DND-41 (cell line): ENCODE data around the gene SPCS2.

Experiments used
- EZH2 ChIP-seq: IDR thresholded peaks from 3 replicates; pipeline ENCODE4 v1.6.1; 2012; ENCODE audit warnings: borderline replicate concordance, low read depth, mild to moderate bottlenecking, moderate library complexity, low read length, inconsistent platforms; ENCODE audit not compliant: severe bottlenecking
- TF ChIP-seq, protein P1 (sequence below): IDR thresholded peaks from 2 replicates; pipeline ENCODE4 v1.5.1; 2012; ENCODE audit warnings: borderline replicate concordance, low read length, moderate library complexity, mild to moderate bottlenecking; ENCODE audit not compliant: poor library complexity, severe bottlenecking; ENCODE audit errors: extremely low read depth

DNA sequence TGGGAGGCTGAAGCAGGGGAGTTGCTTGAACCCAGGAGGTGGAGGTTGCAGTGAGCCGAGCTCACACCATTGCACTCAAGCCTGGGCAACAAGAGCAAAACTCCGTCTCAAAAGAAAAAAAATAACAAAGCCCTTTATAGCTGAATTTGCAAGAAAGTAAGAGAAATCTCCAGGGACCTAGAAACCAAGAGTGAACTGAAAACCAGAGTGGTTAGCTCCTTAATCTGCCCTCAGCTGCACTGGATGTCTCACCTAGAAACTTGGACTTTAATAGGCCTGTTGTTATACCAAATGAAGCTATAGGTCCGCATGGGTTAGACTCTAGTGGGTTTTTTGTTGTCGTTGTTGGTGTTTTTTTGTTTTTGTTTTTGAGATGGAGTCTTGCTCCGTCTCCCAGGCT, 43.8 kb downstream of the SPCS2 start:
- TF ChIP-seq, protein P1, sequence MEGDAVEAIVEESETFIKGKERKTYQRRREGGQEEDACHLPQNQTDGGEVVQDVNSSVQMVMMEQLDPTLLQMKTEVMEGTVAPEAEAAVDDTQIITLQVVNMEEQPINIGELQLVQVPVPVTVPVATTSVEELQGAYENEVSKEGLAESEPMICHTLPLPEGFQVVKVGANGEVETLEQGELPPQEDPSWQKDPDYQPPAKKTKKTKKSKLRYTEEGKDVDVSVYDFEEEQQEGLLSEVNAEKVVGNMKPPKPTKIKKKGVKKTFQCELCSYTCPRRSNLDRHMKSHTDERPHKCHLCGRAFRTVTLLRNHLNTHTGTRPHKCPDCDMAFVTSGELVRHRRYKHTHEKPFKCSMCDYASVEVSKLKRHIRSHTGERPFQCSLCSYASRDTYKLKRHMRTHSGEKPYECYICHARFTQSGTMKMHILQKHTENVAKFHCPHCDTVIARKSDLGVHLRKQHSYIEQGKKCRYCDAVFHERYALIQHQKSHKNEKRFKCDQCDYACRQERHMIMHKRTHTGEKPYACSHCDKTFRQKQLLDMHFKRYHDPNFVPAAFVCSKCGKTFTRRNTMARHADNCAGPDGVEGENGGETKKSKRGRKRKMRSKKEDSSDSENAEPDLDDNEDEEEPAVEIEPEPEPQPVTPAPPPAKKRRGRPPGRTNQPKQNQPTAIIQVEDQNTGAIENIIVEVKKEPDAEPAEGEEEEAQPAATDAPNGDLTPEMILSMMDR, result no peak
- no peak for TF ChIP-seq EZH2
